CD14-positive monocyte (primary cell): ENCODE measurements around the gene APC2. TPM values are rescaled to one million over a fixed set of nuclear protein-coding genes. Genes with fewer than 3 reads are reported as not detected.

Source experiments
- DNase-seq, 3 donors: peaks; one replicate each; pipeline ENCODE4 v3.0.0-alpha.2; 2011 to 2022
- H2AFZ ChIP-seq: 2 replicates; pipeline ENCODE4 v1.6.0; 2012; ENCODE audit warnings: mild to moderate bottlenecking, low read depth, low read length, inconsistent platforms; ENCODE audit not compliant: insufficient read depth, poor library complexity, severe bottlenecking
- H3K27ac ChIP-seq, 2 donors: 1 replicate in 1 of 2; 2 replicates in 1 of 2; pipeline ENCODE4 v1.5.1; 2012 to 2013; ENCODE audit warnings: low read length in 2 of 2, control low read depth in 1 of 2, inconsistent platforms in 1 of 2, low read depth in 1 of 2, mild to moderate bottlenecking in 1 of 2
- H3K27me3 ChIP-seq, 2 donors: one replicate each; pipeline versions ENCODE4 v1.6.0 to v1.6.1; 2011 to 2013; ENCODE audit warnings: low read length in 2 of 2; ENCODE audit not compliant: control insufficient read depth in 2 of 2, insufficient read depth in 2 of 2
- H3K36me3 ChIP-seq, 2 donors: replicated peaks in 1 of 2; 1 replicate in 1 of 2; 2 replicates in 1 of 2; pipeline versions ENCODE4 v1.5.1 to v1.6.1; 2012 to 2013; ENCODE audit warnings: low read length in 2 of 2, control low read depth in 1 of 2, inconsistent platforms in 1 of 2, mild to moderate bottlenecking in 1 of 2; ENCODE audit not compliant: insufficient read depth in 2 of 2, control insufficient read depth in 1 of 2
- H3K4me1 ChIP-seq, 2 donors: 1 replicate in 1 of 2; 2 replicates in 1 of 2; pipeline versions ENCODE4 v1.5.1 to v1.6.1; 2012 to 2013; ENCODE audit warnings: low read length in 2 of 2, control low read depth in 1 of 2, inconsistent platforms in 1 of 2, mild to moderate bottlenecking in 1 of 2, moderate library complexity in 1 of 2; ENCODE audit not compliant: insufficient read depth in 2 of 2, control insufficient read depth in 1 of 2
- H3K4me2 ChIP-seq: replicated peaks from 2 replicates; pipeline ENCODE3; 2012; ENCODE audit warnings: low read length, moderate library complexity, mild to moderate bottlenecking; ENCODE audit not compliant: poor library complexity, severe bottlenecking; ENCODE audit errors: extremely low read depth
- H3K4me3 ChIP-seq, 3 experiments: fragments of 200-600 bp in 1 of 3; sonication (generic) in 1 of 3; replicated peaks in 1 of 3; 1 replicate in 2 of 3; 2 replicates in 1 of 3; pipeline ENCODE4 v1.5.1; 2011 to 2013; ENCODE audit warnings: low read length in 3 of 3, mild to moderate bottlenecking in 3 of 3, control low read depth in 2 of 3, low read depth in 2 of 3, inconsistent platforms in 1 of 3, moderate library complexity in 1 of 3
- H3K79me2 ChIP-seq: 2 replicates; pipeline ENCODE4 v1.6.0; 2012; ENCODE audit warnings: mild to moderate bottlenecking, control low read depth, inconsistent platforms, low read length, moderate library complexity; ENCODE audit not compliant: insufficient read depth
- H3K9ac ChIP-seq: 2 replicates; pipeline ENCODE4 v1.6.0; 2017; ENCODE audit warnings: low read length, mild to moderate bottlenecking; ENCODE audit not compliant: insufficient read depth, poor library complexity, severe bottlenecking
- H3K9me3 ChIP-seq, 2 donors: replicated peaks in 1 of 2; 1 replicate in 1 of 2; 2 replicates in 1 of 2; pipeline versions ENCODE4 v1.5.1 to v1.6.1; 2012 to 2013; ENCODE audit warnings: low read length in 2 of 2, control low read depth in 1 of 2; ENCODE audit not compliant: control insufficient read depth in 1 of 2, insufficient read depth in 1 of 2
- H4K20me1 ChIP-seq: 2 replicates; pipeline ENCODE4 v1.6.0; 2012; ENCODE audit warnings: mild to moderate bottlenecking, low read length, control low read depth, moderate library complexity; ENCODE audit not compliant: insufficient read depth
- H3K27ac Mint-ChIP-seq, 7 donors: one replicate each; pipeline ENCODE4 v1.8.0; 2020; ENCODE audit warnings: mild to moderate bottlenecking in 7 of 7, mixed read lengths in 7 of 7, moderate library complexity in 6 of 7, inconsistent platforms in 2 of 7
- H3K27me3 Mint-ChIP-seq, 3 donors: one replicate each; pipeline ENCODE4 v1.8.0; 2021 to 2022; ENCODE audit warnings: low read depth in 3 of 3, mild to moderate bottlenecking in 3 of 3, mixed read lengths in 3 of 3, moderate library complexity in 3 of 3, inconsistent platforms in 1 of 3
- H3K36me3 Mint-ChIP-seq, 2 donors: one replicate each; pipeline ENCODE4 v1.8.0; 2020; ENCODE audit warnings: mixed read lengths in 2 of 2, inconsistent platforms in 1 of 2, mild to moderate bottlenecking in 1 of 2
- H3K4me1 Mint-ChIP-seq: one replicate; pipeline ENCODE4 v1.8.0; 2020; ENCODE audit warnings: mild to moderate bottlenecking, mixed read lengths
- H3K4me3 Mint-ChIP-seq, 2 donors: one replicate each; pipeline ENCODE4 v1.8.0; 2020; ENCODE audit warnings: mild to moderate bottlenecking in 2 of 2, mixed read lengths in 2 of 2, moderate library complexity in 1 of 2
- H3K9me3 Mint-ChIP-seq, 7 donors: one replicate each; pipeline ENCODE4 v1.8.0; 2020 to 2022; ENCODE audit warnings: mixed read lengths in 7 of 7, mild to moderate bottlenecking in 6 of 7, moderate library complexity in 6 of 7, inconsistent platforms in 2 of 7
- WGBS: methylation state at CpG from one replicate; pipeline ENCODE4 v1.1.5; 2013; ENCODE audit warnings: missing lambda C conversion rate; ENCODE audit not compliant: insufficient coverage; 5-methylcytosine and 5-hydroxymethylcytosine counted together
- intact Hi-C, 2 donors: fragments of 100-400 bp; cut with micrococcal nuclease; formaldehyde crosslinking; loops; one replicate each; pipeline versions ENCODE4 v1.15.0 to v1.15.1; 2023
- polyA plus RNA-seq, 3 donors: library from polyadenylated mRNA; depleted of rRNA in 1 of 3; unstranded in 2 of 3; stranded (reverse) in 1 of 3; fragments of 300-500 nt in 2 of 3; fragments of >200 nt in 1 of 3; fragmentation: Illumina TruSeq in 2 of 3; gene quantifications; 1 replicate in 2 of 3; 2 replicates in 1 of 3; pipeline ENCODE4 v1.2.3, GENCODE V29; 2012 to 2021
- TF ChIP-seq, protein P1 (sequence below): fragments of 200-600 bp; IDR thresholded peaks from one replicate; pipeline ENCODE4 v1.8.0; 2022; ENCODE audit warnings: antibody characterized with exemption, mild to moderate bottlenecking

The APC2 gene
- polyA plus RNA-seq, 3 donors = 0.04 TPM; not detected in 2

DNA sequence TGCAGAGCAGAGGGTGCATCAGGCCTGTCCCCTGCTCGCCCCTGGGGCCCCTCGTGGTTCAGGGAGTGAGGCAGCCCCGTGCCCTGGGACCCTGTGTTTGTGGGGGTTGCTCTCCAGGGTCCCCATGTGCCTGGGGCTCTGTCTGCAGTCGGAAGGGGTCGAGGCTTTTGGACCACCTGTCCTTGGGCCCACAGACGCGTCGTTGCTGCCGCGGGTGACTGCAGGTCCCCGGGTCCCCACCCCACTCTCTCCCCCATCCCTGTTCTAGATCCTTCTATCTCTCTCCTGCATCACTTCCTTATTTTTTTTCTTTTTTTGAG, 38.3 kb downstream of the APC2 start:
- Mint-ChIP-seq H3K27me3 (peaks cover 6 to 19% (median 19%) of the 10 kb centered on the region in 3 donors), H3K4me1 (peaks cover 20% of the 10 kb centered on the region), H3K9me3 (peaks cover 0 to 6% (median 0%) of the 10 kb centered on the region in 7 donors), H3K27ac (peak overlapping the region in 1 of 7 donors; percentile 18), H3K36me3 (no peaks in the 10 kb centered on the region), H3K4me3 (no peak overlapping the region)
- Histone ChIP-seq H3K79me2 (no peaks in the 10 kb centered on the region), H3K4me1 (peaks cover 18 to 35% of the 10 kb centered on the region in 2 donors), H3K27me3 (peaks cover 0 to 19% of the 10 kb centered on the region in 2 donors), H3K4me3 (no peak overlapping the region), H3K9ac (no peak overlapping the region), H2AFZ (no peak overlapping the region), H3K36me3 (no peaks in the 10 kb centered on the region), H3K4me2 (no peak overlapping the region), H3K9me3 (no peaks in the 10 kb centered on the region), H3K27ac (no peak overlapping the region), H4K20me1 (no peaks in the 10 kb centered on the region)
- WGBS = 67% methylated on average over 4 of the region's 11 CpGs
- TF ChIP-seq, protein P1, sequence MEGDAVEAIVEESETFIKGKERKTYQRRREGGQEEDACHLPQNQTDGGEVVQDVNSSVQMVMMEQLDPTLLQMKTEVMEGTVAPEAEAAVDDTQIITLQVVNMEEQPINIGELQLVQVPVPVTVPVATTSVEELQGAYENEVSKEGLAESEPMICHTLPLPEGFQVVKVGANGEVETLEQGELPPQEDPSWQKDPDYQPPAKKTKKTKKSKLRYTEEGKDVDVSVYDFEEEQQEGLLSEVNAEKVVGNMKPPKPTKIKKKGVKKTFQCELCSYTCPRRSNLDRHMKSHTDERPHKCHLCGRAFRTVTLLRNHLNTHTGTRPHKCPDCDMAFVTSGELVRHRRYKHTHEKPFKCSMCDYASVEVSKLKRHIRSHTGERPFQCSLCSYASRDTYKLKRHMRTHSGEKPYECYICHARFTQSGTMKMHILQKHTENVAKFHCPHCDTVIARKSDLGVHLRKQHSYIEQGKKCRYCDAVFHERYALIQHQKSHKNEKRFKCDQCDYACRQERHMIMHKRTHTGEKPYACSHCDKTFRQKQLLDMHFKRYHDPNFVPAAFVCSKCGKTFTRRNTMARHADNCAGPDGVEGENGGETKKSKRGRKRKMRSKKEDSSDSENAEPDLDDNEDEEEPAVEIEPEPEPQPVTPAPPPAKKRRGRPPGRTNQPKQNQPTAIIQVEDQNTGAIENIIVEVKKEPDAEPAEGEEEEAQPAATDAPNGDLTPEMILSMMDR = no peak
- intact Hi-C loops = no loop called here
- no peak for DNase-seq

- peak overlapping the region; percentile 91 for H2AFZ ChIP-seq
- no peaks in the 10 kb centered on the region for H3K9me3 ChIP-seq
- peaks cover 18 to 35% of the 10 kb centered on the region in 2 donors for H3K4me1 ChIP-seq
- no peak for DNase-seq
- WGBS = 9% methylated on average over 30 of the region's 37 CpGs
- TF ChIP-seq, protein P1 = no peak
- H3K9ac ChIP-seq = peak overlapping the region; percentile 56
- Mint-ChIP-seq H3K27me3 (peaks cover 8 to 27% (median 24%) of the 10 kb centered on the region in 3 donors), H3K4me1 (peaks cover 20% of the 10 kb centered on the region), H3K36me3 (no peaks in the 10 kb centered on the region), H3K4me3 (peak overlapping the region; percentile 30 to 48), H3K9me3 (peaks cover 0 to 6% (median 0%) of the 10 kb centered on the region in 7 donors), H3K27ac (no peak overlapping the region)
- no peaks in the 10 kb centered on the region for H3K36me3 ChIP-seq
- peak overlapping the region; percentile 34 to 81 (median 54) for H3K4me3 ChIP-seq
- H3K27me3 ChIP-seq = peaks cover 0 to 21% of the 10 kb centered on the region in 2 donors
- no peak overlapping the region for H3K27ac ChIP-seq
- no peaks in the 10 kb centered on the region for H3K79me2 ChIP-seq
- intact Hi-C loops = loop anchor here in 1 of 2 donors (5.0 kb wide), 1 partner anchor 78 kb away; the partner anchor contains the start of gene MEX3D
- H4K20me1 ChIP-seq = no peaks in the 10 kb centered on the region
- peak overlapping the region; percentile 94 for H3K4me2 ChIP-seq
Measured at GRCh38 chr19:1489463-1490310, 39.8 kb downstream of the APC2 start.
